ENCODE data around the gene RPE65. TPM values are rescaled to one million over a fixed set of nuclear protein-coding genes. Genes with fewer than 3 reads are reported as not detected.
A peak's percentile ranks its signal among the peaks of the same experiment; 100 is the strongest.

RPE65 gene
- polyA plus RNA-seq, 2 of the 4 experiments (the other 2 are of a cell fraction), result not detected

GRCh38 chr1:68384872-68385411, 64.8 kb downstream of the RPE65 start:
- no peaks in the 10 kb centered on the region for H3K9me3 ChIP-seq
- no peak for DNase-seq (ENCODE audit: low read depth in 1 of 2, low spot score in 1 of 2)
- H3K4me2 ChIP-seq, result peak overlapping the region; percentile 55
- TF ChIP-seq HOXB13 (CRISPR knock-in tag; IDR thresholded peaks at IDR 0.05; ENCODE audit: low read depth) (peak; percentile 60; the same call in 1 of the 2 replicates), CTCF (IDR thresholded peaks at IDR 0.05) (0 out of 3 replicates have a peak, but pooled peaks have one; percentile 0), CHD2 (IDR thresholded peaks at IDR 0.05; ENCODE audit: low read length, partially characterized antibody) (no peak), FOXS1 (CRISPR knock-in tag; IDR thresholded peaks at IDR 0.05) (0 out of 2 replicates have a peak, but pooled peaks have one; percentile 32), HMGXB4 (CRISPR knock-in tag; IDR thresholded peaks at IDR 0.05; ENCODE audit: borderline replicate concordance) (no peak), HOXB5 (CRISPR knock-in tag; IDR thresholded peaks at IDR 0.05) (peak; percentile 59; the same call in 1 of the 2 replicates)
- no peak for FAIRE-seq
- peaks cover 28% of the 10 kb centered on the region for H3K4me1 ChIP-seq
- peak overlapping the region; percentile 38 to 69; a peak in 4 of 6 replicates for H3K27ac ChIP-seq
- peak in 1 of 2 experiments; percentile 49; a peak in 3 of 6 replicates for ATAC-seq
- ChIA-PET CTCF (interaction anchor here (1.0 to 1.2 kb wide), 2 partner anchors 535 to 852 kb away, joined by 3 to 5 read pairs; no protein-coding TSS in a partner anchor), POLR2A (no interaction called here)
- no peak overlapping the region for H3K4me3 ChIP-seq
- WGBS (ENCODE audit: missing lambda C conversion rate), result 30% methylated on average over 2 of the region's 2 CpGs

- ChIA-PET POLR2A (no interaction called here), CTCF (interaction anchor here (0.6 to 1.2 kb wide), 7 partner anchors 16 to 852 kb away, joined by 3 to 8 read pairs (median 4); no protein-coding TSS in a partner anchor)
- DNase-seq (ENCODE audit: low read depth in 1 of 2, low spot score in 1 of 2) (peak; percentile 63 to 89), FAIRE-seq (peak; percentile 54), ATAC-seq (peak; percentile 99 to 100)
- WGBS (ENCODE audit: missing lambda C conversion rate), result 3% methylated on average over 2 of the region's 2 CpGs
- TF ChIP-seq RAD21 (conservative IDR thresholded peaks at IDR 0.05 in 1 of 2, IDR thresholded peaks at IDR 0.05 in 1 of 2), result peak; percentile 33 to 49; a peak in 3 of 5 replicates
- peak; percentile 91 for TF ChIP-seq JUNB (IDR thresholded peaks at IDR 0.05)
- no peak for TF ChIP-seq MAZ (IDR thresholded peaks at IDR 0.05; ENCODE audit: borderline replicate concordance, low read depth, low read length)
- TF ChIP-seq ZC3H11A (IDR thresholded peaks at IDR 0.05), result no peak
- TF ChIP-seq SMC3 (IDR thresholded peaks at IDR 0.05), result peak; percentile 58
- TF ChIP-seq ESRRA (IDR thresholded peaks at IDR 0.05; ENCODE audit: borderline replicate concordance, low read length), result peak; percentile 19; the same call in 1 of the 2 replicates
- peak; percentile 41 for TF ChIP-seq CTCF (IDR thresholded peaks at IDR 0.05)
- TF ChIP-seq JUN (IDR thresholded peaks at IDR 0.05), result peak in 1 of 2 experiments; percentile 67; a peak in 2 of 5 replicates
- TF ChIP-seq GATA3 (IDR thresholded peaks at IDR 0.05; ENCODE audit: borderline replicate concordance), result peak; percentile 30; the same call in 1 of the 2 replicates
- TF ChIP-seq CHD4 (IDR thresholded peaks at IDR 0.05; ENCODE audit: borderline replicate concordance), result no peak
- no peak for TF ChIP-seq RFX5 (IDR thresholded peaks at IDR 0.05)
- TF ChIP-seq FOSL2 (IDR thresholded peaks at IDR 0.05), result peak; percentile 95
- peak; percentile 96 for TF ChIP-seq FOSL2 (CRISPR knock-in tag; IDR thresholded peaks at IDR 0.05)
- TF ChIP-seq MAX (IDR thresholded peaks at IDR 0.05), result no peak
- no peak for TF ChIP-seq HDAC2 (IDR thresholded peaks at IDR 0.05)
- TF ChIP-seq HEYL (CRISPR knock-in tag; IDR thresholded peaks at IDR 0.05), result no peak
- H3K9me3 ChIP-seq, result no peaks in the 10 kb centered on the region
- peak overlapping the region; percentile 55 for H3K4me2 ChIP-seq
- peak overlapping the region; percentile 60 to 69 for H3K27ac ChIP-seq
- H3K4me3 ChIP-seq, result no peak overlapping the region
- peaks cover 28% of the 10 kb centered on the region for H3K4me1 ChIP-seq
Measured at GRCh38 chr1:68384321-68384813, 65.4 kb downstream of the RPE65 start.
